ENCODE data around the gene PHYKPL.

DNA sequence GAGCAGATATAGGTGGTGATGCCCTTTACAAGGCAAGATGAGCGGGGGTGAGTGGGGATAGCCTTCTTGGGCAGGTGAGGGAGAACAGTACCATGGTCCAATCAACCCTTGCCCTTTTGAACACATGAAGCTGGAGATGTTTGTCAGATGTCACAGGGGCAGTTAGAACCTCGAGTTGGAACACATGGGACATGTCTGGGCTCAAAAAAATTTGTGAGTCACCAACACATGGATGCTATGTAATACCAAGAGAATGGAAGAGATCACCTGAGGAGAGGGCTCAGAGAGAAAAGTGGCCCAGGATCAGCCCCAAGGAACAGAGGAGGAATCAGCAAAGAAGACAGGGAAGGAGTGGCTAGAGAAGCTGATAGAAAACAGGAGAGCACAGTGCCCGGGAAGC is 4.7 kb downstream of the PHYKPL start:
- TF ChIP-seq, protein P1, sequence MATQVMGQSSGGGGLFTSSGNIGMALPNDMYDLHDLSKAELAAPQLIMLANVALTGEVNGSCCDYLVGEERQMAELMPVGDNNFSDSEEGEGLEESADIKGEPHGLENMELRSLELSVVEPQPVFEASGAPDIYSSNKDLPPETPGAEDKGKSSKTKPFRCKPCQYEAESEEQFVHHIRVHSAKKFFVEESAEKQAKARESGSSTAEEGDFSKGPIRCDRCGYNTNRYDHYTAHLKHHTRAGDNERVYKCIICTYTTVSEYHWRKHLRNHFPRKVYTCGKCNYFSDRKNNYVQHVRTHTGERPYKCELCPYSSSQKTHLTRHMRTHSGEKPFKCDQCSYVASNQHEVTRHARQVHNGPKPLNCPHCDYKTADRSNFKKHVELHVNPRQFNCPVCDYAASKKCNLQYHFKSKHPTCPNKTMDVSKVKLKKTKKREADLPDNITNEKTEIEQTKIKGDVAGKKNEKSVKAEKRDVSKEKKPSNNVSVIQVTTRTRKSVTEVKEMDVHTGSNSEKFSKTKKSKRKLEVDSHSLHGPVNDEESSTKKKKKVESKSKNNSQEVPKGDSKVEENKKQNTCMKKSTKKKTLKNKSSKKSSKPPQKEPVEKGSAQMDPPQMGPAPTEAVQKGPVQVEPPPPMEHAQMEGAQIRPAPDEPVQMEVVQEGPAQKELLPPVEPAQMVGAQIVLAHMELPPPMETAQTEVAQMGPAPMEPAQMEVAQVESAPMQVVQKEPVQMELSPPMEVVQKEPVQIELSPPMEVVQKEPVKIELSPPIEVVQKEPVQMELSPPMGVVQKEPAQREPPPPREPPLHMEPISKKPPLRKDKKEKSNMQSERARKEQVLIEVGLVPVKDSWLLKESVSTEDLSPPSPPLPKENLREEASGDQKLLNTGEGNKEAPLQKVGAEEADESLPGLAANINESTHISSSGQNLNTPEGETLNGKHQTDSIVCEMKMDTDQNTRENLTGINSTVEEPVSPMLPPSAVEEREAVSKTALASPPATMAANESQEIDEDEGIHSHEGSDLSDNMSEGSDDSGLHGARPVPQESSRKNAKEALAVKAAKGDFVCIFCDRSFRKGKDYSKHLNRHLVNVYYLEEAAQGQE (IDR thresholded peaks at IDR 0.05; ENCODE audit: insufficient read depth in 1 of 2, low read depth in 2 of 2, low read length in 2 of 2), result no peak
- no peak for TF ChIP-seq POLR2AphosphoS5 (IDR thresholded peaks at IDR 0.05; ENCODE audit: low read depth, low read length)
- no peak for TF ChIP-seq SIN3A (IDR thresholded peaks at IDR 0.05; ENCODE audit: borderline replicate concordance, insufficient read depth, low read length)
- no peak for TF ChIP-seq TAF1 (IDR thresholded peaks at IDR 0.05; ENCODE audit: borderline replicate concordance, insufficient read depth, low read length)
- TF ChIP-seq FOXP2 (optimal IDR thresholded peaks at IDR 0.05; ENCODE audit: borderline replicate concordance, extremely low read depth, extremely low read length, insufficient read depth), result no peak

All from PFSK-1 (cell line).